Stimulated activated CD8-positive, alpha-beta memory T cell treated with anti-CD3 and anti-CD28 coated beads, Interleukin-15, amount 100 ng/mL, for 4 hours (primary cell): ENCODE measurements around the gene UST.
"Not testable (repeated sequence)": the region's sequence is repeated elsewhere in the genome, so short reads cannot be mapped to it uniquely, and the experiment has no call there.

Experiments
- DNase-seq, 2 donors: peaks; one replicate each; pipeline ENCODE4 v3.0.0-alpha.2; 2020; ENCODE audit warnings: low read depth in 2 of 2

Gene UST

GRCh38 chr6:149035766-149036165, 288.9 kb downstream of the UST start:
- DNase-seq = no peak

GRCh38 chr6:149037051-149037671, 290.3 kb downstream of the UST start:
- no peak for DNase-seq

GRCh38 chr6:149039025-149039424, 292.2 kb downstream of the UST start:
- DNase-seq = not testable (repeated sequence)

- no peak for DNase-seq
Observed at GRCh38 chr6:149041953-149042352, 295.1 kb downstream of the UST start.

GRCh38 chr6:149043476-149044130, 296.8 kb downstream of the UST start:
- DNase-seq = no peak

- no peak for DNase-seq
Observed at GRCh38 chr6:149044528-149044927, 297.7 kb downstream of the UST start.

- no peak for DNase-seq
Observed at GRCh38 chr6:149045404-149045803, 298.6 kb downstream of the UST start.

- DNase-seq = no peak
Observed at GRCh38 chr6:149046164-149046821, 299.5 kb downstream of the UST start.

- DNase-seq = no peak
Observed at GRCh38 chr6:149046822-149047246, 300.0 kb downstream of the UST start.

GRCh38 chr6:149049230-149049629, 302.4 kb downstream of the UST start:
- no peak for DNase-seq

GRCh38 chr6:149050160-149050559, 303.3 kb downstream of the UST start:
- no peak for DNase-seq

- DNase-seq = no peak
Observed at GRCh38 chr6:149052350-149053106, 305.7 kb downstream of the UST start.

GRCh38 chr6:149053848-149054558, 307.2 kb downstream of the UST start:
- DNase-seq = no peak

- DNase-seq = no peak
Observed at GRCh38 chr6:149054559-149055194, 307.8 kb downstream of the UST start.

GRCh38 chr6:149055195-149055899, 308.5 kb downstream of the UST start:
- no peak for DNase-seq

GRCh38 chr6:149056777-149057463, 310.1 kb downstream of the UST start:
- DNase-seq = no peak

GRCh38 chr6:149057464-149057840, 310.6 kb downstream of the UST start:
- DNase-seq = no peak

GRCh38 chr6:149059557-149059956, 312.7 kb downstream of the UST start:
- no peak for DNase-seq

GRCh38 chr6:149060300-149060984, 313.6 kb downstream of the UST start:
- peak; percentile 21 to 27 for DNase-seq
